ENCODE data around the gene TMEM134. TPM values are rescaled to one million over a fixed set of nuclear protein-coding genes. Genes with fewer than 3 reads are reported as not detected.
A peak's percentile ranks its signal among the peaks of the same experiment; 100 is the strongest.

TMEM134 gene
- total and polyA plus RNA-seq, 9 of the 15 experiments (the other 6 are each of a cell fraction or from before 2014, with no cell fraction given) = 0.63 to 48.4 (median 10.7) TPM

- TF ChIP-seq, protein P1, sequence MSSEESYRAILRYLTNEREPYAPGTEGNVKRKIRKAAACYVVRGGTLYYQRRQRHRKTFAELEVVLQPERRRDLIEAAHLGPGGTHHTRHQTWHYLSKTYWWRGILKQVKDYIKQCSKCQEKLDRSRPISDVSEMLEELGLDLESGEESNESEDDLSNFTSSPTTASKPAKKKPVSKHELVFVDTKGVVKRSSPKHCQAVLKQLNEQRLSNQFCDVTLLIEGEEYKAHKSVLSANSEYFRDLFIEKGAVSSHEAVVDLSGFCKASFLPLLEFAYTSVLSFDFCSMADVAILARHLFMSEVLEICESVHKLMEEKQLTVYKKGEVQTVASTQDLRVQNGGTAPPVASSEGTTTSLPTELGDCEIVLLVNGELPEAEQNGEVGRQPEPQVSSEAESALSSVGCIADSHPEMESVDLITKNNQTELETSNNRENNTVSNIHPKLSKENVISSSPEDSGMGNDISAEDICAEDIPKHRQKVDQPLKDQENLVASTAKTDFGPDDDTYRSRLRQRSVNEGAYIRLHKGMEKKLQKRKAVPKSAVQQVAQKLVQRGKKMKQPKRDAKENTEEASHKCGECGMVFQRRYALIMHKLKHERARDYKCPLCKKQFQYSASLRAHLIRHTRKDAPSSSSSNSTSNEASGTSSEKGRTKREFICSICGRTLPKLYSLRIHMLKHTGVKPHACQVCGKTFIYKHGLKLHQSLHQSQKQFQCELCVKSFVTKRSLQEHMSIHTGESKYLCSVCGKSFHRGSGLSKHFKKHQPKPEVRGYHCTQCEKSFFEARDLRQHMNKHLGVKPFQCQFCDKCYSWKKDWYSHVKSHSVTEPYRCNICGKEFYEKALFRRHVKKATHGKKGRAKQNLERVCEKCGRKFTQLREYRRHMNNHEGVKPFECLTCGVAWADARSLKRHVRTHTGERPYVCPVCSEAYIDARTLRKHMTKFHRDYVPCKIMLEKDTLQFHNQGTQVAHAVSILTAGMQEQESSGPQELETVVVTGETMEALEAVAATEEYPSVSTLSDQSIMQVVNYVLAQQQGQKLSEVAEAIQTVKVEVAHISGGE (CRISPR knock-in tag; IDR thresholded peaks at IDR 0.05) = peak in 1 of 3 experiments; percentile 64; a peak in 1 of 6 replicates
- TF ChIP-seq, protein P2, sequence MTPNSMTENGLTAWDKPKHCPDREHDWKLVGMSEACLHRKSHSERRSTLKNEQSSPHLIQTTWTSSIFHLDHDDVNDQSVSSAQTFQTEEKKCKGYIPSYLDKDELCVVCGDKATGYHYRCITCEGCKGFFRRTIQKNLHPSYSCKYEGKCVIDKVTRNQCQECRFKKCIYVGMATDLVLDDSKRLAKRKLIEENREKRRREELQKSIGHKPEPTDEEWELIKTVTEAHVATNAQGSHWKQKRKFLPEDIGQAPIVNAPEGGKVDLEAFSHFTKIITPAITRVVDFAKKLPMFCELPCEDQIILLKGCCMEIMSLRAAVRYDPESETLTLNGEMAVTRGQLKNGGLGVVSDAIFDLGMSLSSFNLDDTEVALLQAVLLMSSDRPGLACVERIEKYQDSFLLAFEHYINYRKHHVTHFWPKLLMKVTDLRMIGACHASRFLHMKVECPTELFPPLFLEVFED (CRISPR knock-in tag; conservative IDR thresholded peaks at IDR 0.05) = no peak
- TF ChIP-seq MLX (CRISPR knock-in tag; conservative IDR thresholded peaks at IDR 0.05) (peak in 1 of 2 experiments; percentile 97; a peak in 2 of 4 replicates), GTF2A2 (tag; IDR thresholded peaks at IDR 0.05) (no peak), TAF7 (tag; IDR thresholded peaks at IDR 0.05) (peak; percentile 97), KLF16 (IDR thresholded peaks at IDR 0.05) (no peak), ZNF232 (CRISPR knock-in tag; IDR thresholded peaks at IDR 0.05) (peak; percentile 97), CBFA2T2 (conservative IDR thresholded peaks at IDR 0.05) (no peak), MTA1 (IDR thresholded peaks at IDR 0.05; ENCODE audit: borderline replicate concordance) (no peak), ZNF76 (CRISPR knock-in tag; IDR thresholded peaks at IDR 0.05; ENCODE audit: borderline replicate concordance) (peak; percentile 7; the same call in 1 of the 2 replicates), TGIF2 (CRISPR knock-in tag; IDR thresholded peaks at IDR 0.05) (peak; percentile 87; the same call in 1 of the 2 replicates), ZNF121 (CRISPR knock-in tag; conservative IDR thresholded peaks at IDR 0.05) (no peak), CHD2 (IDR thresholded peaks at IDR 0.05; ENCODE audit: low read depth, low read length) (peak; percentile 72), SNRNP70 (optimal IDR thresholded peaks at IDR 0.05; ENCODE audit: low read depth, low read length) (no peak), MEF2D (tag; conservative IDR thresholded peaks at IDR 0.05; ENCODE audit: low read depth) (no peak), KAT7 (CRISPR knock-in tag; IDR thresholded peaks at IDR 0.05; ENCODE audit: borderline replicate concordance) (no peak), ZNF124 (CRISPR knock-in tag; IDR thresholded peaks at IDR 0.05) (peak; percentile 90; the same call in 1 of the 2 replicates), FOXO4 (CRISPR knock-in tag; IDR thresholded peaks at IDR 0.05) (no peak)
- TF ChIP-seq, protein P3, sequence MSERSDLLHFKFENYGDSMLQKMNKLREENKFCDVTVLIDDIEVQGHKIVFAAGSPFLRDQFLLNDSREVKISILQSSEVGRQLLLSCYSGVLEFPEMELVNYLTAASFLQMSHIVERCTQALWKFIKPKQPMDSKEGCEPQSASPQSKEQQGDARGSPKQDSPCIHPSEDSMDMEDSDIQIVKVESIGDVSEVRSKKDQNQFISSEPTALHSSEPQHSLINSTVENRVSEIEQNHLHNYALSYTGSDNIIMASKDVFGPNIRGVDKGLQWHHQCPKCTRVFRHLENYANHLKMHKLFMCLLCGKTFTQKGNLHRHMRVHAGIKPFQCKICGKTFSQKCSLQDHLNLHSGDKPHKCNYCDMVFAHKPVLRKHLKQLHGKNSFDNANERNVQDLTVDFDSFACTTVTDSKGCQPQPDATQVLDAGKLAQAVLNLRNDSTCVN (CRISPR knock-in tag; IDR thresholded peaks at IDR 0.05) = no peak
These were observed 14.1 kb upstream of the TMEM134 start, which contains the start of gene AIP (continued) for GRCh38 chr11:67482827-67483798.

All from K562 (cell line).